GM19455 (cell line): ENCODE data around the gene PMM1.

Experiments used
- ATAC-seq: cut with Tn5 transposase; IDR thresholded peaks from one replicate; pipeline ENCODE4 v1.9.1; 2021; ENCODE audit not compliant: unreplicated experiment

PMM1 gene

GRCh38 chr22:41539146-41540005 is 50.3 kb downstream of the PMM1 start:
- ATAC-seq, result no peak

- no peak for ATAC-seq
Measured at GRCh38 chr22:41538583-41538982, 51.1 kb downstream of the PMM1 start.

GRCh38 chr22:41537203-41537602 is 52.4 kb downstream of the PMM1 start:
- no peak for ATAC-seq

GRCh38 chr22:41535244-41535643 is 54.4 kb downstream of the PMM1 start:
- ATAC-seq, result no peak

GRCh38 chr22:41534219-41534618 is 55.4 kb downstream of the PMM1 start:
- ATAC-seq, result no peak

- ATAC-seq, result no peak
Measured at GRCh38 chr22:41532908-41533825, 56.5 kb downstream of the PMM1 start.

- ATAC-seq, result no peak
Measured at GRCh38 chr22:41531715-41532477, 57.7 kb downstream of the PMM1 start.

- ATAC-seq, result no peak
Measured at GRCh38 chr22:41530890-41531714, 58.5 kb downstream of the PMM1 start.

- no peak for ATAC-seq
Measured at GRCh38 chr22:41528938-41529561, 60.6 kb downstream of the PMM1 start.

- no peak for ATAC-seq
Measured at GRCh38 chr22:41528132-41528766, 61.4 kb downstream of the PMM1 start.
